NCI-H1092 (cell line): ENCODE data around the gene TNS1.

Experiments used
- DNase-seq: peaks from one replicate; lab custom pipeline; 2025; lab: John Stamatoyannopoulos, UW

Gene TNS1

GRCh38 chr2:218015586-218016521, 13.1 kb upstream of the TNS1 start:
- DNase-seq = no peak

- no peak for DNase-seq
Observed at GRCh38 chr2:218014706-218015585, 12.2 kb upstream of the TNS1 start.

- no peak for DNase-seq
Observed at GRCh38 chr2:218013289-218013688, 10.5 kb upstream of the TNS1 start.

- DNase-seq = no peak
Observed at GRCh38 chr2:218012284-218012683, 9.5 kb upstream of the TNS1 start.

GRCh38 chr2:218011653-218012040, 8.9 kb upstream of the TNS1 start:
- DNase-seq = no peak

GRCh38 chr2:218010984-218011652, 8.3 kb upstream of the TNS1 start:
- DNase-seq = no peak

GRCh38 chr2:218010140-218010983, 7.6 kb upstream of the TNS1 start:
- DNase-seq = no peak

GRCh38 chr2:218009765-218010139, 7.0 kb upstream of the TNS1 start:
- DNase-seq = no peak

- DNase-seq = no peak
Observed at GRCh38 chr2:218009231-218009630, 6.4 kb upstream of the TNS1 start.

- no peak for DNase-seq
Observed at GRCh38 chr2:218008060-218009040, 5.6 kb upstream of the TNS1 start.

GRCh38 chr2:218006741-218007140, 3.9 kb upstream of the TNS1 start:
- DNase-seq = no peak

GRCh38 chr2:218005486-218005885, 2.7 kb upstream of the TNS1 start:
- no peak for DNase-seq

- no peak for DNase-seq
Observed at GRCh38 chr2:218005028-218005427, 2.2 kb upstream of the TNS1 start.

GRCh38 chr2:218003981-218004419, 1.2 kb upstream of the TNS1 start:
- DNase-seq = no peak

GRCh38 chr2:218003281-218003944, 618 bp upstream of the TNS1 start:
- DNase-seq = no peak

- DNase-seq = no peak
Observed at GRCh38 chr2:218002143-218002844, 501 bp downstream of the TNS1 start.

GRCh38 chr2:218001629-218002028, 1.2 kb downstream of the TNS1 start:
- DNase-seq = no peak

- no peak for DNase-seq
Observed at GRCh38 chr2:218000136-218000535, 2.7 kb downstream of the TNS1 start.

GRCh38 chr2:217999595-217999959, 3.2 kb downstream of the TNS1 start:
- DNase-seq = no peak
